ENCODE measurements around the gene PLXNA4.

GRCh38 chr7:132336797-132337196, 239.5 kb downstream of the PLXNA4 start:
- TF ChIP-seq, protein P1, sequence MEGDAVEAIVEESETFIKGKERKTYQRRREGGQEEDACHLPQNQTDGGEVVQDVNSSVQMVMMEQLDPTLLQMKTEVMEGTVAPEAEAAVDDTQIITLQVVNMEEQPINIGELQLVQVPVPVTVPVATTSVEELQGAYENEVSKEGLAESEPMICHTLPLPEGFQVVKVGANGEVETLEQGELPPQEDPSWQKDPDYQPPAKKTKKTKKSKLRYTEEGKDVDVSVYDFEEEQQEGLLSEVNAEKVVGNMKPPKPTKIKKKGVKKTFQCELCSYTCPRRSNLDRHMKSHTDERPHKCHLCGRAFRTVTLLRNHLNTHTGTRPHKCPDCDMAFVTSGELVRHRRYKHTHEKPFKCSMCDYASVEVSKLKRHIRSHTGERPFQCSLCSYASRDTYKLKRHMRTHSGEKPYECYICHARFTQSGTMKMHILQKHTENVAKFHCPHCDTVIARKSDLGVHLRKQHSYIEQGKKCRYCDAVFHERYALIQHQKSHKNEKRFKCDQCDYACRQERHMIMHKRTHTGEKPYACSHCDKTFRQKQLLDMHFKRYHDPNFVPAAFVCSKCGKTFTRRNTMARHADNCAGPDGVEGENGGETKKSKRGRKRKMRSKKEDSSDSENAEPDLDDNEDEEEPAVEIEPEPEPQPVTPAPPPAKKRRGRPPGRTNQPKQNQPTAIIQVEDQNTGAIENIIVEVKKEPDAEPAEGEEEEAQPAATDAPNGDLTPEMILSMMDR (IDR thresholded peaks at IDR 0.05; ENCODE audit: insufficient read depth, low read length, poor library complexity, severe bottlenecking): no peak
- no peak for TF ChIP-seq EZH2phosphoT487 (conservative IDR thresholded peaks at IDR 0.05; ENCODE audit: low read length)
